Right lobe of liver (tissue), 6 donors: Measurements from ENCODE around the gene TNIK. TPM values are rescaled to one million over a fixed set of nuclear protein-coding genes. Genes with fewer than 3 reads are reported as not detected.

ENCODE experiments used
- ATAC-seq, 4 donors: fragments of 200-7000 bp; cut with Tn5 transposase; one replicate each; pipeline ENCODE4 v1.9.1; 2020; ENCODE audit warnings: mild to moderate bottlenecking in 4 of 4, moderate library complexity in 4 of 4
- DNase-seq, 3 donors: peaks; one replicate each; pipeline ENCODE4 v3.0.0-alpha.2; 2020
- H3K27ac ChIP-seq, 3 donors: fragments of 200-600 bp; one replicate each; pipeline ENCODE4 v1.8.0; 2022
- H3K27me3 ChIP-seq, 2 donors: fragments of 200-600 bp; one replicate each; pipeline ENCODE4 v1.8.0; 2022
- H3K36me3 ChIP-seq, 4 donors: fragments of 200-600 bp; sonication (generic) in 1 of 4; one replicate each; pipeline versions ENCODE4 v1.5.1 to v1.8.0; 2017 to 2022; ENCODE audit warnings: control low read depth in 1 of 4
- H3K4me1 ChIP-seq, 4 donors: fragments of 200-600 bp; sonication (generic) in 1 of 4; one replicate each; pipeline versions ENCODE4 v1.5.1 to v1.8.0; 2017 to 2022; ENCODE audit warnings: control low read depth in 1 of 4
- H3K4me3 ChIP-seq, 3 donors: fragments of 200-600 bp; one replicate each; pipeline ENCODE4 v1.8.0; 2022
- H3K9me3 ChIP-seq, 4 donors: fragments of 200-600 bp; sonication (generic) in 1 of 4; one replicate each; pipeline versions ENCODE4 v1.5.1 to v1.8.0; 2017 to 2022; ENCODE audit warnings: control low read depth in 1 of 4
- CTCF ChIP-seq, 4 donors: fragments of 200-600 bp in 3 of 4; fragments of 450-650 bp in 1 of 4; IDR thresholded peaks; one replicate each; pipeline versions ENCODE4 v1.5.1 to v1.8.0; 2016 to 2022; ENCODE audit warnings: antibody characterized with exemption in 4 of 4, mild to moderate bottlenecking in 2 of 4
- POLR2A ChIP-seq: fragments of 450-650 bp; IDR thresholded peaks from one replicate; pipeline ENCODE4 v1.6.1; 2017; ENCODE audit warnings: antibody characterized with exemption, mild to moderate bottlenecking
- WGBS: methylation state at CpG from one replicate; pipeline ENCODE4 v1.1.6; 2018; ENCODE audit warnings: low coverage, low lambda C conversion rate; ENCODE audit not compliant: insufficient coverage; ENCODE audit errors: missing lambda C conversion rate; 5-methylcytosine and 5-hydroxymethylcytosine counted together
- intact Hi-C, 2 donors: fragments of 100-400 bp; cut with DNase I; formaldehyde crosslinking; loops; one replicate each; pipeline versions ENCODE4 v1.11.2 to v1.14.1; 2022
- total RNA-seq, 6 experiments: library from RNA; depleted of rRNA in 2 of 6; stranded (reverse); fragments of >200 nt in 2 of 6; fragmentation: NEBNext Ultra II Directional in 3 of 6; extraction: Animal tissue kit (Norgen Biotek cat#: 25700) in 3 of 6; gene quantifications; one replicate each; pipeline versions ENCODE4 v1.1.0 to v1.2.4, GENCODE V29; 2016 to 2023
- donor health status: DM: no; HTN: yes; CAD: no.
- donor health status: DM: no; HTN: no; CAD: no.
- donor health status: DM: no; HTN: no; CAD: no.
- donor health status: DM: no; HTN: yes; CAD: no.
- donor health status: DM: no; HTN: yes; CAD: no.

Gene TNIK
- total RNA-seq, 6 experiments from 2014 or later = 5.2 to 8.0 (median 6.8) TPM

GRCh38 chr3:171326717-171327440 is 133.3 kb downstream of the TNIK start:
- Histone ChIP-seq H3K36me3 (no peaks in the 10 kb centered on the region), H3K4me1 (no peaks in the 10 kb centered on the region), H3K9me3 (no peaks in the 10 kb centered on the region), H3K27me3 (no peaks in the 10 kb centered on the region), H3K4me3 (no peak overlapping the region), H3K27ac (no peak overlapping the region)
- intact Hi-C loops = no loop called here
- WGBS = no CpG with 5 or more reads among the region's 1 CpG
- ATAC-seq = peak in 1 of 4 donors; percentile 21
- no peak for TF ChIP-seq POLR2A
- TF ChIP-seq CTCF (IDR thresholded peaks at IDR 0.05) = no peak
- DNase-seq = no peak

GRCh38 chr3:171323938-171324536 is 136.2 kb downstream of the TNIK start:
- Histone ChIP-seq H3K36me3 (no peaks in the 10 kb centered on the region), H3K9me3 (no peaks in the 10 kb centered on the region), H3K4me1 (no peaks in the 10 kb centered on the region), H3K27ac (peak overlapping the region in 1 of 3 donors; percentile 45), H3K27me3 (no peaks in the 10 kb centered on the region), H3K4me3 (peak overlapping the region in 1 of 3 donors; percentile 3)
- intact Hi-C loops = no loop called here
- DNase-seq (no peak), ATAC-seq (peak in 2 of 4 donors; percentile 46 to 68)
- TF ChIP-seq CTCF (IDR thresholded peaks at IDR 0.05) (no peak), POLR2A (no peak)
- WGBS = 80% methylated on average over 3 of the region's 3 CpGs

- intact Hi-C loops = no loop called here
- TF ChIP-seq CTCF (IDR thresholded peaks at IDR 0.05) (no peak), POLR2A (no peak)
- no peaks in the 10 kb centered on the region for H3K4me1 ChIP-seq
- H3K27me3 ChIP-seq = no peaks in the 10 kb centered on the region
- 36% methylated on average over 3 of the region's 3 CpGs for WGBS
- no peak overlapping the region for H3K27ac ChIP-seq
- DNase-seq (no peak), ATAC-seq (no peak)
- H3K4me3 ChIP-seq = no peak overlapping the region
- no peaks in the 10 kb centered on the region for H3K9me3 ChIP-seq
- no peaks in the 10 kb centered on the region for H3K36me3 ChIP-seq
Measured at GRCh38 chr3:171321559-171322360, 138.4 kb downstream of the TNIK start.

- no peak overlapping the region for H3K27ac ChIP-seq
- no peak for DNase-seq
- 73% methylated on average over 7 of the region's 7 CpGs for WGBS
Measured at GRCh38 chr3:171320750-171321558, 139.3 kb downstream of the TNIK start.

More at GRCh38 chr3:171320750-171321558, 139.3 kb downstream of the TNIK start:
- TF ChIP-seq CTCF (IDR thresholded peaks at IDR 0.05) (no peak), POLR2A (no peak)
- H3K9me3 ChIP-seq = no peaks in the 10 kb centered on the region
- no peaks in the 10 kb centered on the region for H3K27me3 ChIP-seq
- no peak overlapping the region for H3K4me3 ChIP-seq
- ATAC-seq = peak in 3 of 4 donors; percentile 36 to 62 (median 52)
- intact Hi-C loops = no loop called here
- H3K36me3 ChIP-seq = no peaks in the 10 kb centered on the region
- no peaks in the 10 kb centered on the region for H3K4me1 ChIP-seq
